ENCODE results near the gene CBX2.

CBX2 gene

GRCh38 chr17:79741401-79741750 is 36.6 kb upstream of the CBX2 start:
- no peak overlapping the region for H3K4me3 ChIP-seq (ENCODE audit: low read depth, low read length)
- TF ChIP-seq, protein P1, sequence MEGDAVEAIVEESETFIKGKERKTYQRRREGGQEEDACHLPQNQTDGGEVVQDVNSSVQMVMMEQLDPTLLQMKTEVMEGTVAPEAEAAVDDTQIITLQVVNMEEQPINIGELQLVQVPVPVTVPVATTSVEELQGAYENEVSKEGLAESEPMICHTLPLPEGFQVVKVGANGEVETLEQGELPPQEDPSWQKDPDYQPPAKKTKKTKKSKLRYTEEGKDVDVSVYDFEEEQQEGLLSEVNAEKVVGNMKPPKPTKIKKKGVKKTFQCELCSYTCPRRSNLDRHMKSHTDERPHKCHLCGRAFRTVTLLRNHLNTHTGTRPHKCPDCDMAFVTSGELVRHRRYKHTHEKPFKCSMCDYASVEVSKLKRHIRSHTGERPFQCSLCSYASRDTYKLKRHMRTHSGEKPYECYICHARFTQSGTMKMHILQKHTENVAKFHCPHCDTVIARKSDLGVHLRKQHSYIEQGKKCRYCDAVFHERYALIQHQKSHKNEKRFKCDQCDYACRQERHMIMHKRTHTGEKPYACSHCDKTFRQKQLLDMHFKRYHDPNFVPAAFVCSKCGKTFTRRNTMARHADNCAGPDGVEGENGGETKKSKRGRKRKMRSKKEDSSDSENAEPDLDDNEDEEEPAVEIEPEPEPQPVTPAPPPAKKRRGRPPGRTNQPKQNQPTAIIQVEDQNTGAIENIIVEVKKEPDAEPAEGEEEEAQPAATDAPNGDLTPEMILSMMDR (IDR thresholded peaks at IDR 0.05; ENCODE audit: insufficient read depth, low read length, missing control alignments) = no peak
- ChIA-PET CTCF (interaction anchor here (0.9 to 4.5 kb wide), 24 partner anchors 8 to 304 kb away, joined by 3 to 30 read pairs (median 4); partner anchors contain the start of genes CBX4 and ENPP7), POLR2A (no interaction called here)
- DNase-seq (ENCODE audit: low read depth, low spot score) = no peak

DNA sequence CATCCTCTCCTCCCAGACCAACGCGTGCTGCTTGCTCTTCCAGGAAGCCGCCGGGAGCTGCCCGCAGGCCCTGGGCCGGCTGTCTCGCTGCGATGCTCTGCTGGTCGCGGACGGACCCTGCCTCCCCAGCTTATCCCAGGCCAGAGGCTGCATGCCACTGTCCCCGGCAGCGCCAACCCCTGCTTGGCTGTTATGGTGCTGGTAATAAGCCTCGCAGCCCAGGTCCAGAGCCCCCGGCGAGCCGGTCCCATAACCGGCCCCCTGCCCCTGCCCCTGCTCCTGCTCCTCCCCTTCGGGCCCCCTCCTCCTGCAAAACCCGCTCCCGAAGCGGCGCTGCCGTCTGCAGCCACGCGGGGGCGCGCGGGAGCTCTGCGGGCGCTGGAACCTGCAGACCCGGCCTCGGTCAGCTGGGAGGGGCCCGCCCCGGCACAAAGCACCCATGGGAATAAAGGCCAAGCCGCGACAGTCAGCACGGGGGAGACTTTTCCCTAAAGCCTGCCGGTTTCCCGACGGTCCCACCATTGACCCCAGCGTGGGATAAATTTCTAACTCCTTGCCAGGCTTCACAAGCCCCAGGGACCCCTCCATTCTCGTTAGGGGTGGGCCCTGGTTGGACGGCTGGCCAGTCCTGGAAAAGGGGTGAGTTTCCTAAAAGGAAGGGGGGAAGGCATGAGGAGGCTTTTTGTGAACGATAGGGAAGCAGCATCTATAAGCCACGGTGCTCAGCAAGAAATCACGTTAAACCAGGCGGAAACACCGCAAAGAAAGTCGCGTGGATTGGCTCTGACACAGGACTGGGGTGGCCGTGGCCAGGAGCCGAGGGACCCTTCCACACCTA is 36.0 kb upstream of the CBX2 start:
- DNase-seq (ENCODE audit: low read depth, low spot score) = no peak
- TF ChIP-seq, protein P1 (IDR thresholded peaks at IDR 0.05; ENCODE audit: insufficient read depth, low read length, missing control alignments) = peak; percentile 95
- ChIA-PET CTCF (interaction anchor here (0.9 to 4.5 kb wide), 21 partner anchors 9 to 303 kb away, joined by 3 to 30 read pairs (median 4); partner anchors contain the start of genes CBX4 and ENPP7), POLR2A (no interaction called here)
- H3K4me3 ChIP-seq (ENCODE audit: low read depth, low read length) = no peak overlapping the region

DNA sequence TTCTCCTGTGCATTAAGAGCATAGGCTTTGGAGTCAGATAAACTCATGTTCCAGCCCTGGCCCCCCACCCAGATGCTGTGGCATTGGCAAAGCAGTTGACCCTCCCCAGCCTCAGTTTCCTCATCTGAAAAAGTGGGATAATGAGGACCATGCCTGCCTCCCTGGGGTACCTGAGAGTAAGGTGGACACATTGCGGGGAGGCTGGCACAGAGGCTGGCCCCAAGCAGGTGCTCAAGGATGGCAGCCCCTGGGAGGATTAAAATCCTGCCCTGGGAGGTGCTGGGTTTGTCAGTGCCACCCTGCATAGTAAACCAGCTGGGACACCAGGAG is 35.4 kb upstream of the CBX2 start:
- ChIA-PET CTCF (interaction anchor here (1.2 to 4.5 kb wide), 11 partner anchors 9 to 251 kb away, joined by 4 to 30 read pairs (median 9); partner anchors contain the start of gene ENPP7), POLR2A (no interaction called here)
- no peak overlapping the region for H3K4me3 ChIP-seq (ENCODE audit: low read depth, low read length)
- DNase-seq (ENCODE audit: low read depth, low spot score) = no peak
- TF ChIP-seq, protein P1 (IDR thresholded peaks at IDR 0.05; ENCODE audit: insufficient read depth, low read length, missing control alignments) = no peak

DNA sequence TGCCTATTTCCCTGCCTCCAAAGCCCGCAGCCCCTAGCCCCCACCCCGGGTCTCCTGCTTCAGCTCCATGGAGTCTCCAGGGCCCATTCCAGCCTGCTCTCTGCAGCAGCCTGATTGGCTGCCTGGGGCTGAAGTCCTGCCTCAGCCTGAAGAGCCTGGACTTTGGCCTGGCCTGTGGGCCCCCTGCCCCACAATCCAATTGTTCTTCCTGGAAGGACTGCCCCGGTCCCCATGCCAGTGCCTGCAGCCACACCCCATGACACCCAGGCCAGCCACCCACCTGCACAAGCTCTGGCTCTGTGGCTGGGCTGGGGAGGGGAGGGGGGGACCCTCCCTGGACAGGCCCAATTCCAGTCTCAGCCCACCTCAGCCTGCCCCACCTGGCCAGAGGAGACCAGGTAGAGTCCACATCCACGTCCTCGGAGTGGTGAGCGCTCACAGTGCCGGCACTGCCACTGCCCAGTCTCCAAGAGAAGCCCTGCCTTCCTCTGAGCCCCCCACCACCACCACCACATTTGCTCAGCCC is 34.9 kb upstream of the CBX2 start:
- no peak for DNase-seq (ENCODE audit: low read depth, low spot score)
- CTCF ChIA-PET = interaction anchor here (0.9 to 4.5 kb wide), 10 partner anchors 9 to 251 kb away, joined by 3 to 30 read pairs (median 6); partner anchors contain the start of gene ENPP7
- POLR2A ChIA-PET = no interaction called here
- TF ChIP-seq, protein P1 (IDR thresholded peaks at IDR 0.05; ENCODE audit: insufficient read depth, low read length, missing control alignments) = no peak
- H3K4me3 ChIP-seq (ENCODE audit: low read depth, low read length) = no peak overlapping the region

GRCh38 chr17:79743614-79744013 is 34.3 kb upstream of the CBX2 start:
- no peak for DNase-seq (ENCODE audit: low read depth, low spot score)
- ChIA-PET CTCF (interaction anchor here (0.6 to 4.5 kb wide), 9 partner anchors 8 to 259 kb away, joined by 3 to 30 read pairs (median 6); partner anchors contain the start of gene ENPP7), POLR2A (no interaction called here)
- TF ChIP-seq, protein P1 (IDR thresholded peaks at IDR 0.05; ENCODE audit: insufficient read depth, low read length, missing control alignments) = no peak
- H3K4me3 ChIP-seq (ENCODE audit: low read depth, low read length) = no peak overlapping the region

DNA sequence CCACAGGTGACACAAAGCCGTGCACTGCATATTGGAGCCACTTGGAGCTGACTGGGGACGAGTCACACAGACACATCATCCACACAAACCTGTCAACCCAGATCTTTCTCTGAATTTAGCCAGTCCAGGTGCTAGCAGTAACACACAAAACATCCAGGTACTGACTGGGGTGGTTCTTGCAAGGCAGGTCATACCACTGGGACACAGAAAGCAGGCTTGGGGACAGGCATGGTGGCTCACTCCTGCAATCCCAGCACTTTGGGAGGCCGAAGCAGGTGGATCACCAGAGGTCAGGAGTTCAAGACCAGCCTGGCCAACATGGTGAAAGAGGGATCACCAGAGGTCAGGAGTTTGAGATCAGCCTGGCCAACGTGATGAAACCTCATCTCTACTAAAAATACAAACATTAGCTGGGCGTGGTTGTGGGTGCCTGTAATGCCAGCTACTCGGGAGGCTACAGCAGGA is 32.3 kb upstream of the CBX2 start:
- H3K4me3 ChIP-seq (ENCODE audit: low read depth, low read length) = no peak overlapping the region
- TF ChIP-seq, protein P1 (IDR thresholded peaks at IDR 0.05; ENCODE audit: insufficient read depth, low read length, missing control alignments) = no peak
- no peak for DNase-seq (ENCODE audit: low read depth, low spot score)
- ChIA-PET CTCF (interaction anchor here (0.6 to 2.6 kb wide), 20 partner anchors 9 to 1178 kb away, joined by 3 to 9 read pairs (median 4); partner anchors contain the start of gene CBX4), POLR2A (no interaction called here)

Data from AG04449 (cell line).